ENCODE measurements around the gene FGF14.
"Not testable (repeated sequence)": the region's sequence is repeated elsewhere in the genome, so short reads cannot be mapped to it uniquely, and the experiment has no call there.

DNA sequence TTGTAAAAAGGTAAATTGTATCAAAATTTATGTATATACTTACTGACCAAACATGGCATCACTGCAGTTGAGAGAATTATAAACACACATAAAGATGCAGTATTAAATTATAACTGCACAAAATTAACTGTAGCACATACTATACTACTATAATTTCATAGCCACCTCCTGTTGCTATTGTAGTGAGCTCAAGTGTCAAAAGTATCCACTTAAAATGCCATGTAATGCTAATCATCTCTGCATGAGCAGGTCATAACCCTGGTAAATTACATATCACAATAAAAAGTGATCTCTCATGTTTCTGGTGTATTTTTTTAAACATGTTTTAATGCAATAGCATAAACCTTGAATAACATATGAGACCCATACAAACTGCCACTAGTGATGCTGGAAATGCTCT, 308.6 kb downstream of the FGF14 start:
- TF ChIP-seq, protein P1, sequence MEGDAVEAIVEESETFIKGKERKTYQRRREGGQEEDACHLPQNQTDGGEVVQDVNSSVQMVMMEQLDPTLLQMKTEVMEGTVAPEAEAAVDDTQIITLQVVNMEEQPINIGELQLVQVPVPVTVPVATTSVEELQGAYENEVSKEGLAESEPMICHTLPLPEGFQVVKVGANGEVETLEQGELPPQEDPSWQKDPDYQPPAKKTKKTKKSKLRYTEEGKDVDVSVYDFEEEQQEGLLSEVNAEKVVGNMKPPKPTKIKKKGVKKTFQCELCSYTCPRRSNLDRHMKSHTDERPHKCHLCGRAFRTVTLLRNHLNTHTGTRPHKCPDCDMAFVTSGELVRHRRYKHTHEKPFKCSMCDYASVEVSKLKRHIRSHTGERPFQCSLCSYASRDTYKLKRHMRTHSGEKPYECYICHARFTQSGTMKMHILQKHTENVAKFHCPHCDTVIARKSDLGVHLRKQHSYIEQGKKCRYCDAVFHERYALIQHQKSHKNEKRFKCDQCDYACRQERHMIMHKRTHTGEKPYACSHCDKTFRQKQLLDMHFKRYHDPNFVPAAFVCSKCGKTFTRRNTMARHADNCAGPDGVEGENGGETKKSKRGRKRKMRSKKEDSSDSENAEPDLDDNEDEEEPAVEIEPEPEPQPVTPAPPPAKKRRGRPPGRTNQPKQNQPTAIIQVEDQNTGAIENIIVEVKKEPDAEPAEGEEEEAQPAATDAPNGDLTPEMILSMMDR (conservative IDR thresholded peaks at IDR 0.05; ENCODE audit: low read depth, low read length): not testable (repeated sequence)
- not testable (repeated sequence) for TF ChIP-seq MAZ (IDR thresholded peaks at IDR 0.05; ENCODE audit: borderline replicate concordance, low read depth, low read length); POLR2A (IDR thresholded peaks at IDR 0.05; ENCODE audit: low read depth, low read length)

Data from IMR-90 (cell line).